Smooth muscle cell (in vitro differentiated cells): ENCODE data around the gene CAPN7. TPM values are rescaled to one million over a fixed set of nuclear protein-coding genes. Genes with fewer than 3 reads are reported as not detected.
A peak's percentile ranks its signal among the peaks of the same experiment; 100 is the strongest.

ENCODE experiments used
- DNase-seq: peaks from one replicate; lab custom pipeline; 2025; ENCODE audit not compliant: unreplicated experiment; lab: John Stamatoyannopoulos, UW
- H2AFZ ChIP-seq: fragments of 200-600 bp; sonication (generic); 2 replicates; pipeline ENCODE4 v1.6.0; 2016; ENCODE audit warnings: antibody characterized with exemption, low read depth, mild to moderate bottlenecking
- H3F3A ChIP-seq: fragments of 200-600 bp; sonication (generic); 2 replicates; pipeline ENCODE4 v1.6.0; 2017; ENCODE audit warnings: antibody characterized with exemption, low read depth
- H3K27ac ChIP-seq: fragments of 200-600 bp; sonication (generic); 2 replicates; pipeline ENCODE4 v1.5.1; 2016; ENCODE audit warnings: low read depth, mild to moderate bottlenecking
- H3K27me3 ChIP-seq: fragments of 200-600 bp; sonication (generic); 2 replicates; pipeline ENCODE4 v1.6.1; 2016; ENCODE audit warnings: low read depth, mild to moderate bottlenecking
- H3K36me3 ChIP-seq: fragments of 200-600 bp; sonication (generic); 2 replicates; pipeline ENCODE4 v1.5.1; 2016; ENCODE audit warnings: low read depth
- H3K4me1 ChIP-seq: fragments of 200-600 bp; sonication (generic); 2 replicates; pipeline ENCODE4 v1.5.1; 2016; ENCODE audit warnings: low read depth
- H3K4me2 ChIP-seq: fragments of 200-600 bp; sonication (generic); 2 replicates; pipeline ENCODE4 v1.6.0; 2016; ENCODE audit warnings: mild to moderate bottlenecking
- H3K4me3 ChIP-seq: fragments of 200-600 bp; sonication (generic); 2 replicates; pipeline ENCODE4 v1.5.1; 2016; ENCODE audit warnings: mild to moderate bottlenecking
- H3K79me2 ChIP-seq: fragments of 200-600 bp; sonication (generic); 2 replicates; pipeline ENCODE4 v1.6.0; 2016; ENCODE audit warnings: low read depth, mild to moderate bottlenecking
- H3K9ac ChIP-seq: fragments of 200-600 bp; sonication (generic); 2 replicates; pipeline ENCODE4 v1.6.0; 2016; ENCODE audit warnings: low read depth
- H3K9me3 ChIP-seq: fragments of 200-600 bp; sonication (generic); replicated peaks from 2 replicates; pipeline ENCODE4 v1.5.1; 2016; ENCODE audit warnings: low read depth
- H4K20me1 ChIP-seq: fragments of 200-600 bp; sonication (generic); 2 replicates; pipeline ENCODE4 v1.6.0; 2016; ENCODE audit warnings: low read depth
- WGBS: methylation state at CpG from one replicate; pipeline ENCODE4 v1.1.7; 2016; ENCODE audit warnings: low lambda C conversion rate; 5-methylcytosine and 5-hydroxymethylcytosine counted together
- polyA plus RNA-seq: library from polyadenylated mRNA; unstranded; fragments of >200 nt; fragmentation: Nextera tagmentation; extraction: Ambion mirVana; gene quantifications from 2 replicates; pipeline ENCODE4 v1.2.1, GENCODE V29; 2016
- total RNA-seq: library from RNA; depleted of rRNA; stranded (reverse); fragments of >200 nt; gene quantifications from 2 replicates; pipeline ENCODE4 v1.2.3, GENCODE V29; 2014
- TF ChIP-seq, protein P1 (sequence below): fragments of 200-600 bp; sonication (generic); IDR thresholded peaks from 2 replicates; pipeline ENCODE4 v1.5.1; 2017; ENCODE audit warnings: borderline replicate concordance, mild to moderate bottlenecking, antibody characterized with exemption; ENCODE audit not compliant: insufficient read depth, poor library complexity, severe bottlenecking

CAPN7 gene
- total and polyA plus RNA-seq, 2 experiments from 2014 or later: 20.5 to 38.7 TPM

- no peaks in the 10 kb centered on the region for H3K27me3 ChIP-seq
- H3K9me3 ChIP-seq: no peaks in the 10 kb centered on the region
- H3K4me3 ChIP-seq: no peak overlapping the region
- peaks cover 65% of the 10 kb centered on the region for H3K36me3 ChIP-seq
- H3K79me2 ChIP-seq: peaks cover 7% of the 10 kb centered on the region
- no peak for DNase-seq
- 96% methylated on average over 11 of the region's 11 CpGs for WGBS
- no peak overlapping the region for H3K4me2 ChIP-seq
- H4K20me1 ChIP-seq: peaks cover 7% of the 10 kb centered on the region
- TF ChIP-seq, protein P1, sequence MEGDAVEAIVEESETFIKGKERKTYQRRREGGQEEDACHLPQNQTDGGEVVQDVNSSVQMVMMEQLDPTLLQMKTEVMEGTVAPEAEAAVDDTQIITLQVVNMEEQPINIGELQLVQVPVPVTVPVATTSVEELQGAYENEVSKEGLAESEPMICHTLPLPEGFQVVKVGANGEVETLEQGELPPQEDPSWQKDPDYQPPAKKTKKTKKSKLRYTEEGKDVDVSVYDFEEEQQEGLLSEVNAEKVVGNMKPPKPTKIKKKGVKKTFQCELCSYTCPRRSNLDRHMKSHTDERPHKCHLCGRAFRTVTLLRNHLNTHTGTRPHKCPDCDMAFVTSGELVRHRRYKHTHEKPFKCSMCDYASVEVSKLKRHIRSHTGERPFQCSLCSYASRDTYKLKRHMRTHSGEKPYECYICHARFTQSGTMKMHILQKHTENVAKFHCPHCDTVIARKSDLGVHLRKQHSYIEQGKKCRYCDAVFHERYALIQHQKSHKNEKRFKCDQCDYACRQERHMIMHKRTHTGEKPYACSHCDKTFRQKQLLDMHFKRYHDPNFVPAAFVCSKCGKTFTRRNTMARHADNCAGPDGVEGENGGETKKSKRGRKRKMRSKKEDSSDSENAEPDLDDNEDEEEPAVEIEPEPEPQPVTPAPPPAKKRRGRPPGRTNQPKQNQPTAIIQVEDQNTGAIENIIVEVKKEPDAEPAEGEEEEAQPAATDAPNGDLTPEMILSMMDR: no peak
- no peak overlapping the region for H3K27ac ChIP-seq
- H3F3A ChIP-seq: no peaks in the 10 kb centered on the region
- no peak overlapping the region for H3K9ac ChIP-seq
- H3K4me1 ChIP-seq: no peaks in the 10 kb centered on the region
- no peak overlapping the region for H2AFZ ChIP-seq
Observed at GRCh38 chr3:15221574-15222217, 15.7 kb downstream of the CAPN7 start.

- no peaks in the 10 kb centered on the region for H3F3A ChIP-seq
- peak overlapping the region; percentile 8 for H3K27ac ChIP-seq
- TF ChIP-seq, protein P1: no peak
- no peak overlapping the region for H3K4me2 ChIP-seq
- no peaks in the 10 kb centered on the region for H3K27me3 ChIP-seq
- H3K4me3 ChIP-seq: no peak overlapping the region
- peaks cover 54% of the 10 kb centered on the region for H3K36me3 ChIP-seq
- peaks cover 7% of the 10 kb centered on the region for H3K79me2 ChIP-seq
- no peaks in the 10 kb centered on the region for H3K9me3 ChIP-seq
- no peak overlapping the region for H2AFZ ChIP-seq
- H3K4me1 ChIP-seq: no peaks in the 10 kb centered on the region
- no peak overlapping the region for H3K9ac ChIP-seq
- 95% methylated on average over 7 of the region's 7 CpGs for WGBS
- no peak for DNase-seq
- H4K20me1 ChIP-seq: peaks cover 4% of the 10 kb centered on the region
Observed at GRCh38 chr3:15223685-15224572, 17.9 kb downstream of the CAPN7 start.

GRCh38 chr3:15228147-15228546 lies 22.1 kb downstream of the CAPN7 start:
- H3K36me3 ChIP-seq: peaks cover 39% of the 10 kb centered on the region
- 94% methylated on average over 1 of the region's 1 CpG for WGBS
- H3K9me3 ChIP-seq: no peaks in the 10 kb centered on the region
- no peak overlapping the region for H3K4me3 ChIP-seq
- TF ChIP-seq, protein P1: no peak
- no peak for DNase-seq
- H4K20me1 ChIP-seq: no peaks in the 10 kb centered on the region
- H3K4me2 ChIP-seq: no peak overlapping the region
- no peaks in the 10 kb centered on the region for H3K27me3 ChIP-seq
- H3K9ac ChIP-seq: no peak overlapping the region
- no peak overlapping the region for H3K27ac ChIP-seq
- no peaks in the 10 kb centered on the region for H3K4me1 ChIP-seq
- peaks cover 7% of the 10 kb centered on the region for H3K79me2 ChIP-seq
- H3F3A ChIP-seq: no peaks in the 10 kb centered on the region
- no peak overlapping the region for H2AFZ ChIP-seq
